Measurements from ENCODE around the gene POU4F1.
"Not testable (repeated sequence)": the region's sequence is repeated elsewhere in the genome, so short reads cannot be mapped to it uniquely, and the experiment has no call there.

POU4F1 gene, protein sequence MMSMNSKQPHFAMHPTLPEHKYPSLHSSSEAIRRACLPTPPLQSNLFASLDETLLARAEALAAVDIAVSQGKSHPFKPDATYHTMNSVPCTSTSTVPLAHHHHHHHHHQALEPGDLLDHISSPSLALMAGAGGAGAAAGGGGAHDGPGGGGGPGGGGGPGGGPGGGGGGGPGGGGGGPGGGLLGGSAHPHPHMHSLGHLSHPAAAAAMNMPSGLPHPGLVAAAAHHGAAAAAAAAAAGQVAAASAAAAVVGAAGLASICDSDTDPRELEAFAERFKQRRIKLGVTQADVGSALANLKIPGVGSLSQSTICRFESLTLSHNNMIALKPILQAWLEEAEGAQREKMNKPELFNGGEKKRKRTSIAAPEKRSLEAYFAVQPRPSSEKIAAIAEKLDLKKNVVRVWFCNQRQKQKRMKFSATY

DNA sequence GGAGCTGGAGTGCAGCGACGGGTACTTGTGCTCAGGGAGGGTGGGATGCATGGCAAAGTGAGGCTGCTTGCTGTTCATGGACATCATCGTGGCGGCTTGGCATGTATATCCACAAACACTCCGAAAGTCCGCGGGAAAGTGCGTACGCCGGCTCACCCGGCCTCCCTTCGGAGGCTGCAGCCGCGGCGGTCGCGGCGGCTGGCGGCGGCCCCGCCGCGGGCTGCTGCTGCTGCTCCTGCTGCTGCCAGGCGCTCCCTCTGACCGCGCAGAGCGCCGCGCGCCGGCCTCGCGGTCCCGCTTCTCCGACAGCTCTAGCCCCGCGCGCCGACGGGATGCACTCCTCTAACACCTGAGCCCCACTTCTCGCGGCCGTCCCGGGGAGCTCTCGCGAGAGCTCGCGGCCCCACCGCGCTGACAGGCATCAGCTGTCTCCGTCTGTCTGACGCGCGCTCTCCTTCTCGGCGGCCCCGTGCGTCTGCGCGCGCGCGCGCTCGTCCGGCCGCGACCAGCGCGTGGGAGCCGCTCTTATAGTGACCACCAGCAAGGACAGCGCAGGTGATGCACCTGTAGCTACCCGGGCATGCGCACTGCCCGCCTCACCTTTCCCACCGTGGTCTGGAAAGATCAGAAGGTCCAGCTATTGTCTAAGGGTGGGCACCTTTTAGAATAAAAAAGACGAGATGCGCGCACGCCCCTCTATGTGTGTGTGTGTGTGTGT lies at the start of gene POU4F1:
Gene POU4F1, minus strand, starts transcription at position 313 of the 718 bp plus-strand sequence. Its CDS starts 226 bp downstream, at position 87.
- DNase-seq (ENCODE audit: low spot score), result peak; percentile 56

GRCh38 chr13:78652651-78653050 lies 49.3 kb upstream of the POU4F1 start:
- no peak for DNase-seq (ENCODE audit: low spot score)

DNA sequence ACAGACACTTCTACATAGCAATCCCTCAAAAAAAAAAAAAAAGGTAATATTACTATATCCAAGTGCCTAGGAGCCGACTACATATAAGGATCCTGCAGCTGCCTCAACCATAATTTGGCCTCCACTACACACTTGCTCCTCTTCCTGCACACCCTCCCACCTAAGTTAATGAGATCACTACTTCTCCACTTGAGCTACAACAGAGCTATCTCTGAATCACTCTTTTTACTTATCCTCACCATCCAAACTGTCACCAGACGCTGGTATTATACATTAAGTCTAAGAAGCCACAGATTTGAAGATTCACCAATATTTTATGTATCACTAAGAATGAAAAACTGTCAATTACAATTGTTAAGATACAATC lies 47.3 kb upstream of the POU4F1 start:
- DNase-seq (ENCODE audit: low spot score), result no peak

DNA sequence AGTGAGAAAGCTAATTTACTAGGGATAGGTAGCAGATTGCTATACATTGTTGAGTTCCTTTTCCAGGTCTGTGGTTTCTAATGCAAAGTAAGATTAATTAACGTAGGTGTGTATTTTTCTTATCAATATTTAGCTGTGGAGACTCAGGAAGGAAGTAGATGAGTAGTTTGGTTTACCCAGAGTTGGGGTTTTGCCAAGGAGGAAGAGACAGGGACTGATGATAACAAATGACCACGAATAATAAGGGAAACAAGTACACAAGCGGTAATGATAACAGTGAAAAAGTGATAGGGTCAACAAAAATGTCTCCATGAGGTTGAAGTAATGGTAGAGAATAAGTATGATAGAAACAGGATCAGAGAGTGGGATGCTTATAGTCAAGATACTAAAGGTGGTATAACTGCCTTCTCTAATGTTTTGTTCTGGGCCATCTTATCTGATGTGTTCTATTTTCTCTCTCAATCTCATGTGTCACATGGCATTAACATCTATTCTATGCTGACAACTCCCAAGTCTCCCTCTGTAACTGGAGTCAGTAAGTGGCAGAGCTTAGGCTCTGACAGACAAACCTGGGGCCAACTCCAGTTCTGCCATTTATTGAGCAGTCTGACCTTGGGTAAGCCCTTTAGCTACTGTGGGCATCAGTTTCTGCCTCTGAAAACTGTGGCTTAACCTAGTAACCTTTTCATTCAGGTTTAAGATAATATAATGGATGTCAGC lies 46.8 kb upstream of the POU4F1 start:
- no peak for DNase-seq (ENCODE audit: low spot score)

DNA sequence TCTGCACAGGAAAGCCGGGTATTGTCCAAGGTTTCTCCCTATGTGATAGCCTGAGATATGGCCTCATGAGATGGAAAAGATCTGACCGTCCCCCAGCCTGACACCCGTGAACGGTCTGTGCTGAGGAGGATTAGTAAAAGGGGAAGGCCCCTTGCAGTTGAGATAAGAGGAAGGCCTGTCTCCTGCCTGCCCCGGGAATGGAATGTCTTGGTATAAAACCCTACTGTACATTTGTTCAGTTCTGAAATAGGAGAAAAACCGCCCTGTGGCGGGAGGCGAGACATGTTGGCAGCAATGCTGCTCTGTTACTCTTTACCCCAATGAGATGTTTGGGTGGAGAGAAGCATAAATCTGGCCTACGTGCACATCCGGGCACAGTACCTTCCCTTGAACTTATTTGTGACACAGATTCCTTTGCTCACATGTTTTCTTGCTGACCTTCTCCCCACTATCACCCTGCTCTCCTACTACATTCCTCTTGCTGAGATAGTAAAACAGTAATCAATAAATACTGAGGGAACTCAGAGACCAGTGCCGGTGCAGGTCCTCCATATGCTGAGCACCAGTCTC lies 43.8 kb upstream of the POU4F1 start:
- DNase-seq (ENCODE audit: low spot score), result not testable (repeated sequence)

DNA sequence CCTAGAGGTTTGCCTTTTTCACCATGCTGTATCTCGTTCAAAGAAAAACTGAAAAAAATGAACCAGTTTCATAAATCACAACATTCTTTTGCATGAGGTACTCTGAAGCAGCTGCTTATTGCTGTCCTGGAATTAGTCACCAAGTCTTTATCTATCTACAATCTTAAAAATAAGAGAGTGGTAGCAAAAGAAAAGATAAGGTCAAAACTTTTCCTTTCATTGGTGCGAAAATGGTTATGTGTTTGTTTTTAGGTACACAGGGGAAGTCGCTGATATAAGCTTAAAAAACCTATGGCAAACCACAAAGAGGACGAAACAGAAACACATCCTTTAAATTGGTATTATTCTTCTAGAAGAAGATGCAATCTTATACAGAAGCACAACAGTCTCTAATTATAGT lies 34.9 kb upstream of the POU4F1 start:
- DNase-seq (ENCODE audit: low spot score), result no peak

GRCh38 chr13:78636495-78636894 lies 33.1 kb upstream of the POU4F1 start:
- no peak for DNase-seq (ENCODE audit: low spot score)

DNA sequence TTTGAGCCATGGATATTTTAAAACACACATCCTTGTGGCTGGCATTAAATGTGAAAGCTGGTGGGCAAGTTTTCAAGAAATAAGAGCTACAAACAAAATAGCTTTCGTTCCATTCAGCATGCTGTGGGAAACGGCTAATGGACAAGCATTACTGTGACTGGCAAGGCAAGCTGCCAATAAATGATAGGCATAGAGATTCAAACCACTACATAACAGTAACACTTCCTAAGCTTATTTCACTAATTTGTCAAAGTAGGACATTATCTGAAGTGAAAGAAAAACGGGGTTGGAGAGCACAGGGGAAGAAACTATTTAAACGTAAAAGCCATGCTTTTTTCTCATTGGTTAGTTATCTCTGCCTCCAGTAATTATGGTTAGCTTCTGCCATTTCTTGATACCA lies 29.6 kb upstream of the POU4F1 start:
- no peak for DNase-seq (ENCODE audit: low spot score)

GRCh38 chr13:78631077-78631476 lies 27.7 kb upstream of the POU4F1 start:
- no peak for DNase-seq (ENCODE audit: low spot score)

GRCh38 chr13:78630511-78630910 lies 27.2 kb upstream of the POU4F1 start:
- DNase-seq (ENCODE audit: low spot score), result no peak

GRCh38 chr13:78625384-78625783 lies 22.0 kb upstream of the POU4F1 start:
- DNase-seq (ENCODE audit: low spot score), result no peak

DNA sequence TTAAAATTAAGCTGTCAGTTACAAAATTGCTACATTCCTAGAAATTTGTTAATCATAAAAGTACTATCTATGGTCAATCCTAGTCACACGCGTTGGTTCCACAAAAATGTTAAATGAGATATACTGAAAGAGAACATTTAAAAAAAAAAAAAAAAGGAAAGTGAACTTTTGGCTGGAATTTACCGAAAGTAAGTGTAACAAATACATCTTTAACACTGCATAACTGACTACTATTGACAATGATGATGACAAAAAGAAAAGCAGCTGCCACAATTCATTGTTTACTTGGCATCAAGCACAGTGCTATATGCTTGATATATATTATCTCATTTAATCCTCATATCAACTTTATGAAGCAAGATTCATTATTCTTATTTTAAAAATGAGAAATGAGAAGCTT lies 19.8 kb upstream of the POU4F1 start:
- DNase-seq (ENCODE audit: low spot score), result no peak

GRCh38 chr13:78620936-78621470 lies 17.7 kb upstream of the POU4F1 start:
- no peak for DNase-seq (ENCODE audit: low spot score)

GRCh38 chr13:78618411-78618810 lies 15.1 kb upstream of the POU4F1 start:
- DNase-seq (ENCODE audit: low spot score), result no peak

DNA sequence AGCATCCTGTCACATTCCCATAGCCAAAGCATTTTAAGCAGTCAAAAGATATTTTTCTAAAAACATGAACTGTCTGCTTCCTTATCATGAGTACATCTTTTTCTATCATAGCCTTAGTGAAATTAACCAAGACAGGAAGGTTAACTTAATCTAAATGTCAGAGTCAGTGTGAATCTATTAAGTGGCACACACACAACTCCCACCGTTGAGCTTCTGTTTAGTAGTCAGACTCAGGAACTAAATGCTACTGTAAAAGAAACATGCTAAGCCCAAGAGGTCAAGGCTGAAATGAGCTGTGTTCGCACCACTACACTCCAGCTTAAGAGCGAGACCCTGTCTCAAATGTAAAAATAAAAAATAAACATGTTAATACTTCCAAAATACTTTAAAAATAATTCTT lies 7.7 kb upstream of the POU4F1 start:
- DNase-seq (ENCODE audit: low spot score), result no peak

DNA sequence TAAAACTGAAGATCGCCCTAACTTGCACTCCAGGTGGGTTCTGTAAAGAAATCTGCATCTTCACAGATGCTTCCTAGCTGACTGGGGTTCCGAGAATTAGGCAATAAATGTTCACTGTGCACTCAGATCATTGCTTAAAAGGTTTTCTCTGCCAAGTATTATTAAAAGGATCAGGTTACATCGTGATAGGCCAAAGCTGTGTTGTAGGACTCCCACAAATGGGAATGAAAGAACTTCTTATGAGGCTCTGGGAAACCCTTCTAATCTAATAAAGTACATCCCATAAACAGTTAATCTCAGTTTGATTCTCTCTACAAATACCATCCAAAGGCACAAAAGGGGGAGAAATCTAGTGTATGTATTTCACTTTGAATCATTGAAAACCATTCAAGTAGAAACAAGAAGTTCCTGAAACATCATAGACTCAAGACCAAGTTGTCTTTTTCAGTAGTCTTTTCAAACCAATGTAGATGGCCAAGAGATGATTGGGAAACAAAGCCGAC lies 7.1 kb upstream of the POU4F1 start:
- DNase-seq (ENCODE audit: low spot score), result no peak

DNA sequence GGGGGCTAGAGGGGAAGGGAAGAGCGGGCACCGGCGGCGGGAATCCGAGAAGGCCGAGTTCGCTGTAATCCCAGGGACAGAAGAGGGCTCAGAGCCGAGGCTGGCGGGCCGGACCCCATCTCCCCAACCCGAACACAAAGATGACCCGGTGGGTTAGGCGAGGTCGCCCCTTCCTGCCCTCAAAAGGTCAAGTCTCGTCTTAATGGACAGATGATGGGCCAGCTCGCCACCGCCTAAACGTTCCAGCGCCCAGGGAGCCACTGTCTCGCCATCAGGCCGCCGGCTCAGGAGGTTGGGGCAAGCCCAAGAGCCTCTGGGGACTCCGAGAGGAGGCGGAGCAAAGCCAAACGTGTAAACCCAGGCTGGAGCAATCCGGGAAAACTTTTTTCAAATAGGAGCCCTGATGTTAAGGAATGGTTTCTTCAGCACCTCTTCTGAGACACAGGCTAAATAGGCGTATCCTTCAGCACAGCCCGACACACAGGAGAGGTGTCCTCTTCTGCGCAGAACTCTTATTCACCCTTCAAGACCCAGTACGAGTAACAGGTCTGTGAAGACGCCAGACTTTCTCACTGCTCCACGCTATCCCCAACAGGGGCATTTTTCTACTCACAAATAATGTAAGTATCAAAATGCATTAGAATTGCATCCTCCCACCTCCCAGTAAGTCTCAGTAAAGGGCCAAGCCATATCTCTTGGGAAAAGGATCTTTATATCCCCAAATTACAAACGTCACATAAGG lies 6.3 kb upstream of the POU4F1 start:
- no peak for DNase-seq (ENCODE audit: low spot score)

- DNase-seq (ENCODE audit: low spot score), result no peak
These were observed 5.5 kb upstream of the POU4F1 start for GRCh38 chr13:78608688-78609463.

GRCh38 chr13:78608252-78608687 lies 4.9 kb upstream of the POU4F1 start:
- DNase-seq (ENCODE audit: low spot score), result no peak

Measured in COLO829 (cell line).